NCI-H2227 treated with DMSO at 0.1 percent for 48 hours (cell line): ENCODE results near the gene NEDD1.

Source experiments
- DNase-seq: peaks from one replicate; lab custom pipeline; 2025; lab: John Stamatoyannopoulos, UW

The NEDD1 gene, protein sequence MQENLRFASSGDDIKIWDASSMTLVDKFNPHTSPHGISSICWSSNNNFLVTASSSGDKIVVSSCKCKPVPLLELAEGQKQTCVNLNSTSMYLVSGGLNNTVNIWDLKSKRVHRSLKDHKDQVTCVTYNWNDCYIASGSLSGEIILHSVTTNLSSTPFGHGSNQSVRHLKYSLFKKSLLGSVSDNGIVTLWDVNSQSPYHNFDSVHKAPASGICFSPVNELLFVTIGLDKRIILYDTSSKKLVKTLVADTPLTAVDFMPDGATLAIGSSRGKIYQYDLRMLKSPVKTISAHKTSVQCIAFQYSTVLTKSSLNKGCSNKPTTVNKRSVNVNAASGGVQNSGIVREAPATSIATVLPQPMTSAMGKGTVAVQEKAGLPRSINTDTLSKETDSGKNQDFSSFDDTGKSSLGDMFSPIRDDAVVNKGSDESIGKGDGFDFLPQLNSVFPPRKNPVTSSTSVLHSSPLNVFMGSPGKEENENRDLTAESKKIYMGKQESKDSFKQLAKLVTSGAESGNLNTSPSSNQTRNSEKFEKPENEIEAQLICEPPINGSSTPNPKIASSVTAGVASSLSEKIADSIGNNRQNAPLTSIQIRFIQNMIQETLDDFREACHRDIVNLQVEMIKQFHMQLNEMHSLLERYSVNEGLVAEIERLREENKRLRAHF

GRCh38 chr12:96906849-96907670, at the start of gene NEDD1:
TSS of gene NEDD1 (plus strand) at chr12:96907257. CDS start at chr12:96909760, 2,503 bp downstream.
- DNase-seq, result peak; percentile 73

- DNase-seq, result no peak
Measured at GRCh38 chr12:96858162-96858561, 48.9 kb upstream of the NEDD1 start.

GRCh38 chr12:96861656-96862055, 45.4 kb upstream of the NEDD1 start:
- DNase-seq, result no peak

GRCh38 chr12:96862326-96862725, 44.7 kb upstream of the NEDD1 start:
- no peak for DNase-seq

- no peak for DNase-seq
Measured at GRCh38 chr12:96864335-96864734, 42.7 kb upstream of the NEDD1 start.

DNA sequence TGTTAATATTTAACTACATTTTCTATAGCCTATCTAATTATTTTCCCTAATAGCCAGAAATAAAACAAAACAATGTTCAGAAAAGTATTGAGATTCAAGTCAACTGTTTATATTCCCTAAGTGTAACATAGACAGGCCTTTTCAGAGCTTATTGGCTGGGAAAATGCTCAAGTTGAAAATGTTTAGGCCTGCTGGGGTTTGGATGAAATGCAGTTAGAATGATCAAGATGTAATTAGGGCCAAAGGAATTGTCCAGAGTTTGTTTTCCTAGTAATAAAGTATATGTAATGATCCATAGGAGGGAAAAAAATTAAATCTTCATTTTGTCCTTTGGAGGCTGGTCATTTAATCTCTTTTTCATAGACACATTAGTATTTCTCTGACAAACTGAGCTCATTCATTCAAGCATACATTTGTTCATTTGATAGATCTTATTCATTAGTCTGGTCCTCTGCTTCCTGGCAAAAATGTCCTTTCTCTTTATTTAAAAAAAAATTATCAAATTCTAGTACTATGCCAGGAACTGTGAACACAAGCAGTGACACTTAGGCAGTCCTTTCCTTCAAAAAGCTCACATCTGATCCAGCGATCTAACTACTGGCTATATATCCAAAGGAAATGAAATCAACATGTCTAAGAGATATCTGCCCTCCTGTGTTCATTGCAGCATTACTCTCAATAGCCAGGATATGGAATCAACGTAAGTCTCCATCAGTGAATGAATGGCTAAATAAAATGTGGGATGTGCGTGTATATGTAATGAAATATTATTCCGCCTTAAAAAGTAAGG, 40.1 kb upstream of the NEDD1 start:
- DNase-seq, result no peak

- DNase-seq, result no peak
Measured at GRCh38 chr12:96870946-96871345, 36.1 kb upstream of the NEDD1 start.

DNA sequence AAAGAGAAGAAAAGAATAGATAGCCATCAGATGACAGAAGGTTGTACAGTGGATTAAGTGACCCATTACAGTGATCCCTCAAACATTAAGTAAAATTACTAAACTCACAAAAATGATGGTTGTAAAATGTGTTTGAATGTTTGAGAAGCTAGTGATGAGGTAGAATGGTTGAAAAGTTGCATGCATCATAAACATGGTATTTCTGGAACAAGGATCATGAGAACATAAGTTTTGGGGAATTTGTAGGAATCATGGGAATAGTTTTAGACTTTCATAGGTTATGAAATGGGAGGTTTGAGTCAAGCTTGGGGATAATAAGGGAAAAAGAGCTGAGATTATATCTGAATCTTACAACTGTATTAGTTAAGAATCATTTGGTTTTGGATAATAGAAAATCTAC, 34.1 kb upstream of the NEDD1 start:
- DNase-seq, result no peak

DNA sequence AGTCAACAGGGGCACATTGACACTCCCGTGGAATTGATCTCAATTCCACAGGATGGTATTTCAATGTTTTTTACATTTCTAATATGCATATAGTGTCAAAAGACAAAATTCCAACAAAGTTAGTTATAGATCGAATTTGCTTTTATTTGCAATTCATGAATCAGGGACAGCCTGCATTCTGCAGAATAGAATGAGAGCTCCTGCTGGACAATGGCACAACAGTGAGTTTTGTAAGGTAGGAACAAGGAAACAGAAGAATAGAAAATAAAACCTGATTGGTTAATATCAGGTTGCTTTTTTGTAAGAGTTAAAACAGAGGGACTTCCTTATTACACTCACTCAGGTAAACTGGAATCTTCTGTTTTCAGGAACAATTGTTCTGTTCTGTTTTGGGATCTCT, 32.8 kb upstream of the NEDD1 start:
- DNase-seq, result no peak

- DNase-seq, result no peak
Measured at GRCh38 chr12:96876966-96877365, 30.1 kb upstream of the NEDD1 start.

- DNase-seq, result no peak
Measured at GRCh38 chr12:96878704-96879103, 28.4 kb upstream of the NEDD1 start.

DNA sequence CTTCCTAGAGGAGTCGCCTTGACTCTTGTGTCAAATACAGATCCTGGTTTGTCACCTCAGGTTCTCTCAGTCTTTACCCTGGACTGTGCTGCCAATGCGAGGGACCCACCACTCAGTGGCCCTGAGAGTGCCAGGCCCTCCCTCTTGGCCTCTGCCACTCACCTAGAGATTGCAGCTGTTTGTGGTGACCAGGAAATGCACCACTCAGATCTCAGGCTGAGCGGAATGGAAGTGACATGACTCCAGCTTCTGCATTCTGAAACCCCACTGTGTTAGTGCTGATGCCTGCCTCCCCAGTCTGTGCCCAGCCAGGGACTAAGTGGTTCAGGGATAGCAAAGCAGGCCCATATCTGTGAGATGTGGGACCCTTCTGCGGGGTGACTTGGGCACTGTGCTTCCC, 27.8 kb upstream of the NEDD1 start:
- DNase-seq, result no peak

GRCh38 chr12:96880220-96880619, 26.8 kb upstream of the NEDD1 start:
- no peak for DNase-seq

DNA sequence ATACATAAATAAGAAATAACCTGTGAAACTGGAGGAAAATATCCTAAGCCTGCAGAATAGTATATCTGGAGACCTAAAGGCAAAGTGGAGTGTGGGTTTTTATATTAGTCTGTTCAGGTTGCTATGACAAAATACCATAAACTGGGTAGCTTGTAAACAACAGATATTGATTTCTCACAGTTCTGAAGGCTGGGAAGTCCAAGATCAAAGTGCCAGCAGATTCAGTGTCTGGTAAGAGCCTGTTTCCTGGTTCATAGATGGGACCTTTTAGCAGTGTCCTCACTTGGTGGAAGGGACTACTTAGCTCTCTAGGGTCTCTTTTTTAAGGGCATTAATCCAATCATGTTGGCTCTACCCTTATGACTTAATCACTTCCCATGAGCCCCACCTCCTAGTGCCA, 25.4 kb upstream of the NEDD1 start:
- no peak for DNase-seq

GRCh38 chr12:96882862-96883261, 24.2 kb upstream of the NEDD1 start:
- DNase-seq, result no peak

DNA sequence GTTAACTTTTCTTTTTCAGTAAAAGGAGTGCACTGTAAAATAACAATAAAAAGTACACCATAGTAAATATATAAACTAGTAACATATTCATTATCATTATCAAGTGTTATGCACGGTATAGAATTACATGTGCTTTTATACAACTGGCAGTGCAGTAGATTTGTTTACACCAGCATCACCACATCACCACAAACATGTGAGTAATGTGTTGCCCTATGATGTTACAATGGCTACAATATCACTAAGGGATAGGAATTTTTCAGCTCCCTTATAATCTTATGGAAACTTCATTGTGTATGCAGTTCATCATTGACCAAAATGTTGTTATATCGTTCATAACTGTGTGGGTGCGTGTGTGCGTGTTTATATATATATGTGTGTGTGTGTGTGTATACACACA, 23.5 kb upstream of the NEDD1 start:
- no peak for DNase-seq

DNA sequence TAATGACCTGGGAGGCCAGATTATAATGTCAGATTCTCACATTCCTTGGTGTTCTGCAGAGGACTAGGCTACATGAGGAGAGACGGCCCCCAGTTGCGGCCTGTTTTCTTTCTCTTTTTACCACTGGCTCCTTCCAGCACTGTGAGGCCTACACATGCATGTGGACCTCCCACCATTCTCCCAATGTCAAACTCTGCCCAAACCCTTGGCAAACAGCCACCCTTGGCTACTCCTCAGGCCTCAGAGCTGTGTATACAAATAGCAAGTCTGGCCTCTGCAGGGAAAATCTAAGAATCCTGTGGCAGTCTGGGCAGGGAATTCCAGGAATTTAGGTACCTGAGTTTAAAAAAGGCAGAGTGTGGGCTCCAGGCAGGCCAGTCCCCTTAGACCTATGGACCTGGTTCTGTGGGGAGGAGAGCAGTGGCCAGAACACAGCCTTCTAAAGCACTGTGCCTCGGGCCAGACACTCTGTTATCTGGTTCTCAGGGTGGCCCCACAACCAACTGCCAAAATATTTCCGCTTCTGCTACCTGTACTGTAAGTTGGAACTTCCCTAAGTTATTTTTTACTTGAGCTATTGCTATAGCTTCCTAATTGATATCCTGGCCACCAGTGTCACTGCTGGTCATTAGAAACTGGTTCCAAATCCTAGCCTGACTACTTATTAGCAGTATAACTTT, 19.9 kb upstream of the NEDD1 start:
- no peak for DNase-seq

- DNase-seq, result no peak
Measured at GRCh38 chr12:96889273-96889933, 17.7 kb upstream of the NEDD1 start.

DNA sequence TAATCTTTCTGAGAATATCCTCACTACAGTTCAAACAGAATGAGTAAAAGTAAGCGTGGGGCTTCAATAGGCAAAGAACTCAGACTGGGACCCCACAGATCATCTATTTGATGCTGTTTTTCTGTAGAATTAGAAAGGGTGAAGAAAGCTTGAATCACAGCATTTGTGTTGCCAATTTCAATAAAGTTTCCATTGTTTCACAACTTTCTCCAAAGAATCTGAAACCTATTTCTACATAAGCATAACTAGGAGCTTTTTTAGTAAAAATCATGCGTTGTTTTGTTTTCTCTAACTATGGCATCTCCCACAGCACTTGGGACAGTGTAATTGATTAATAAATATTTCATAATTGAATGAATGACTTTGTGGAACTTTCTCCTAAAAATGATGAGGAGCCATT, 16.7 kb upstream of the NEDD1 start:
- DNase-seq, result no peak

DNA sequence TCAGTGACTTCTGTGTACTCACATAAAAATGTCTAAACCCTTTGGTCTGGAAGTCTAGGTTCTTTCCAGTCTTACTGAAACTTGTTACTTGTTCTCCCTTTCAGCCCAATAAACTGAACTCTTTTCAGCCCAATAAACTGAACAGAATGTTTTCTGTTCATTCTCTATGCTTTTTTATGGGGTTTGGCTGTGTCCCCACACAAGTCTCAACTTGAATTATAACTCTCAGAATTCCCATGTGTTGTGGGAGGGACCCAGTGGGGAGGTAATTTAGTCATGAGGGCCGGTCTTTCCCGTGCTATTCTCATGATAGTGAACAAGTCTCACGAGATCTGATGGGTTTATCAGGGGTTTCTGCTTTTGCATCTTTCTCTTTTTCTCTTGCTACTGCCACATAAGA, 15.0 kb upstream of the NEDD1 start:
- DNase-seq, result no peak

DNA sequence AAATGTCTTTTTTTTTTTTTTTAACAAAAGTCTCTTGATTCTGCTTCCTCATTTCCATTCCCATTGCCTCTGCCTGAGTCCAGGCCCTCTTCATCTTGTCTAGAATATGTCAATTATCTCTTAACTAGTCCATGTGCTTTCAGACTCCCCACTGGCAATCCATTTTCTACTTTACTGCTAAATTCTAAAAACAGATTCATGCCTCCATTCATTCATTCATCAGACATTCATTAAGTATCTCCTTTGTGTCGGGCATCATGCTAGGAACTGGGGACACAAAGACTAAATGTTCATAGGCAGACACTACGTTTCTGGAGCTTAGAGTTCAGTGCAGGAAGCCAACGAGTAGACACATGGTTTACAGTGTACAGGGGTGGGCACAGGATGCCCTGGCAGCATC, 9.6 kb upstream of the NEDD1 start:
- DNase-seq, result no peak
